HAP-1 (cell line): Measurements from ENCODE around the gene SCRT2.
"Not testable (repeated sequence)": the region's sequence is repeated elsewhere in the genome, so short reads cannot be mapped to it uniquely, and the experiment has no call there.

Experiments used
- DNase-seq, 2 experiments: peaks; one replicate each; pipeline ENCODE4 v3.0.0-alpha.2; 2016 to 2020; ENCODE audit warnings: low spot score in 2 of 2
- H3K27me3 ChIP-seq: fragments of 250-450 bp; sonication (Bioruptor Pico); 2 replicates; pipeline ENCODE4 v1.5.1; 2020; ENCODE audit warnings: low read depth, mild to moderate bottlenecking, moderate library complexity
- H3K36me3 ChIP-seq: fragments of 250-450 bp; sonication (Bioruptor Pico); replicated peaks from 2 replicates; pipeline ENCODE4 v1.5.1; 2020; ENCODE audit warnings: mild to moderate bottlenecking
- H3K4me1 ChIP-seq: fragments of 250-450 bp; sonication (Bioruptor Pico); 2 replicates; pipeline ENCODE4 v1.5.1; 2020; ENCODE audit warnings: mild to moderate bottlenecking
- H3K4me3 ChIP-seq: fragments of 250-450 bp; sonication (Bioruptor Pico); 2 replicates; pipeline ENCODE4 v1.5.1; 2020; ENCODE audit warnings: mild to moderate bottlenecking, moderate library complexity
- H3K9me3 ChIP-seq: fragments of 250-450 bp; sonication (Bioruptor Pico); 2 replicates; pipeline ENCODE4 v1.5.1; 2020; ENCODE audit warnings: mild to moderate bottlenecking, moderate library complexity
- in situ Hi-C: fragments of 300-500 bp; cut with MboI; formaldehyde crosslinking; loops from 3 replicates; pipeline ENCODE4 v1.14.3; 2020; ENCODE audit warnings: low sequenced_read_pairs, inconsistent platforms, mixed read lengths

SCRT2 gene

GRCh38 chr20:694496-694895 is 18.9 kb upstream of the SCRT2 start:
- DNase-seq: no peak
- H3K4me3 ChIP-seq: no peak overlapping the region
- H3K36me3 ChIP-seq: no peaks in the 10 kb centered on the region
- peaks cover 12% of the 10 kb centered on the region for H3K27me3 ChIP-seq
- no peaks in the 10 kb centered on the region for H3K9me3 ChIP-seq
- H3K4me1 ChIP-seq: no peaks in the 10 kb centered on the region
- in situ Hi-C loops: no loop called here

DNA sequence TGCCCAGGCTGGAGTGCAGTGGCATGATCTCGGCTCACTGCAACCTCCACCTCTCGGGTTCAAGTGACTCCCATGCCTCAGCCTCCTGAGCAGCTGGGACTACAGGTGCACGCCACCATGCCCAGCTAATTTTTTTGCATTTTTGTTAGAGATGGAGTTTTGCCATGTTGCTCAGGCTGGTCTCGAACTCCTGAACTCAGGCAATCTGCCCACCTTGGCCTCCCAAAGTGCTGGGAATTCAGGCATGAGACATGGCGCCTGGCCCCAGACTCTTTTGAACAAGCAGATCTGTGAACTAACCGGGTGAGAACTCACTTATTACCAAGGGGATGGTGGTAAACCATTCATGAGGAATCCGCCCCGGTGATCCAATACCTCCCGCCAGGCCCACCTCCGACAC is 18.2 kb upstream of the SCRT2 start:
- H3K36me3 ChIP-seq, H3K9me3 ChIP-seq, DNase-seq, H3K4me3 ChIP-seq, in situ Hi-C loops, H3K4me1 ChIP-seq: not testable (repeated sequence)
- H3K27me3 ChIP-seq: peaks cover 12% of the 10 kb centered on the region

DNA sequence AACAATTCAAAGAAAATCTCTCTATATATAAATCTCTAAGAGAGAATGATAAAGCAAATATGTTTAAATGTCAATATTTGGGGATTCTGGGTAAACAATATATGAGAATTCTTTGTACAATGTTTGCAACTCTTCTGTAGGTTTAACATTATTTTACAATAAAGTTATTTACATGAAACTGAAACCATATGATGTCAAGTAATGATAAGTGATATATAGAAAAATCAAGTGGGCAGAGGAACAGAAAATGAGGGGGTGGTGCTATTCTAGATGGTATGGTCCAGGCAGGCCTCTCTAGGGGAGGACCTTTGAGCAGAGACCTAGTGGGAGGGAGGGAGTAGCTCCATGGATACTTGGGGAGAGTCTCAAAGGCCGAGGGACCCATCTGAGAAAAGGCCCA is 16.4 kb upstream of the SCRT2 start:
- Histone ChIP-seq H3K4me1 (no peaks in the 10 kb centered on the region), H3K9me3 (no peaks in the 10 kb centered on the region), H3K4me3 (no peak overlapping the region), H3K36me3 (no peaks in the 10 kb centered on the region), H3K27me3 (peaks cover 18% of the 10 kb centered on the region)
- DNase-seq: no peak
- in situ Hi-C loops: no loop called here

DNA sequence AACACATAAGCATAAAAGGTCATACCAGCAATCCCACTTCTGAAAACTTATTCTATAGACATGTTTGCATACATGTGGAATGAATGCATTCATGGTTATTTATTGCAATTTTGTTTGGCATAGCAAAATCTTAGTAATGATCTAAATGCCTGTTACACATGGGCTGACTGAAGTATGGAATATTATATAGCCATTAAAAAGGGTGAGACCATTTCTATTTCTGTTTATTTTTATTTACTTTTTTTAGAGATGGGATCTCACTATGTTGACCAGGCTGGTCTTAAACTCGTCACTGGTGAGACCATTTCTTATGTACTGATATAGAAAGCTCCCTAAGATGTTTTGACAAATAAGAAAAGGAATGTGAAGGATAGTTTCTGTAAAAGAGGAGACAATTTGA is 14.3 kb upstream of the SCRT2 start:
- no peaks in the 10 kb centered on the region for H3K36me3 ChIP-seq
- DNase-seq: no peak
- in situ Hi-C loops: no loop called here

GRCh38 chr20:689348-689747 is 13.7 kb upstream of the SCRT2 start:
- no peak for DNase-seq
- Histone ChIP-seq H3K27me3 (peaks cover 14% of the 10 kb centered on the region), H3K4me1 (no peaks in the 10 kb centered on the region), H3K36me3 (no peaks in the 10 kb centered on the region), H3K9me3 (no peaks in the 10 kb centered on the region), H3K4me3 (no peak overlapping the region)
- in situ Hi-C loops: no loop called here

More for the DNA sequence above, 14.3 kb upstream of the SCRT2 start:
- Histone ChIP-seq H3K4me1 (no peaks in the 10 kb centered on the region), H3K27me3 (peaks cover 14% of the 10 kb centered on the region), H3K9me3 (no peaks in the 10 kb centered on the region), H3K4me3 (no peak overlapping the region)

GRCh38 chr20:688809-689212 is 13.2 kb upstream of the SCRT2 start:
- H3K27me3 ChIP-seq: peaks cover 14% of the 10 kb centered on the region
- H3K4me3 ChIP-seq: no peak overlapping the region
- in situ Hi-C loops: no loop called here
- DNase-seq: no peak
- H3K9me3 ChIP-seq: no peaks in the 10 kb centered on the region
- H3K36me3 ChIP-seq: no peaks in the 10 kb centered on the region
- no peaks in the 10 kb centered on the region for H3K4me1 ChIP-seq

- in situ Hi-C loops: no loop called here
- no peaks in the 10 kb centered on the region for H3K9me3 ChIP-seq
- no peak overlapping the region for H3K4me3 ChIP-seq
- no peaks in the 10 kb centered on the region for H3K36me3 ChIP-seq
- no peaks in the 10 kb centered on the region for H3K4me1 ChIP-seq
- no peak for DNase-seq
- peaks cover 14% of the 10 kb centered on the region for H3K27me3 ChIP-seq
Measured at GRCh38 chr20:687468-688203, 12.0 kb upstream of the SCRT2 start.

GRCh38 chr20:684676-685319 is 9.2 kb upstream of the SCRT2 start:
- Histone ChIP-seq H3K4me1 (no peaks in the 10 kb centered on the region), H3K4me3 (no peak overlapping the region), H3K36me3 (no peaks in the 10 kb centered on the region), H3K9me3 (no peaks in the 10 kb centered on the region), H3K27me3 (peaks cover 7% of the 10 kb centered on the region)
- in situ Hi-C loops: no loop called here
- DNase-seq: no peak

GRCh38 chr20:682123-682522 is 6.5 kb upstream of the SCRT2 start:
- in situ Hi-C loops: no loop called here
- Histone ChIP-seq H3K9me3 (no peaks in the 10 kb centered on the region), H3K27me3 (peaks cover under 1% of the 10 kb centered on the region), H3K4me1 (no peaks in the 10 kb centered on the region), H3K4me3 (no peak overlapping the region), H3K36me3 (no peaks in the 10 kb centered on the region)
- no peak for DNase-seq

GRCh38 chr20:680638-681187 is 5.1 kb upstream of the SCRT2 start:
- Histone ChIP-seq H3K4me3 (no peak overlapping the region), H3K36me3 (no peaks in the 10 kb centered on the region), H3K27me3 (peaks cover 15% of the 10 kb centered on the region), H3K9me3 (no peaks in the 10 kb centered on the region), H3K4me1 (no peaks in the 10 kb centered on the region)
- no peak for DNase-seq
- in situ Hi-C loops: no loop called here

- Histone ChIP-seq H3K36me3 (no peaks in the 10 kb centered on the region), H3K9me3 (no peaks in the 10 kb centered on the region), H3K27me3 (peaks cover 39% of the 10 kb centered on the region), H3K4me1 (no peaks in the 10 kb centered on the region), H3K4me3 (no peak overlapping the region)
- no peak for DNase-seq
- in situ Hi-C loops: no loop called here
Measured at GRCh38 chr20:677957-678356, 2.4 kb upstream of the SCRT2 start.

GRCh38 chr20:676967-677366 is 1.4 kb upstream of the SCRT2 start:
- Histone ChIP-seq H3K4me3 (no peak overlapping the region), H3K27me3 (peaks cover 45% of the 10 kb centered on the region), H3K4me1 (no peaks in the 10 kb centered on the region), H3K36me3 (no peaks in the 10 kb centered on the region), H3K9me3 (no peaks in the 10 kb centered on the region)
- DNase-seq: no peak
- in situ Hi-C loops: no loop called here

- in situ Hi-C loops: no loop called here
- Histone ChIP-seq H3K4me3 (no peak overlapping the region), H3K9me3 (no peaks in the 10 kb centered on the region), H3K4me1 (no peaks in the 10 kb centered on the region), H3K27me3 (peaks cover 45% of the 10 kb centered on the region), H3K36me3 (no peaks in the 10 kb centered on the region)
- DNase-seq: no peak
Measured at GRCh38 chr20:676315-676937, 824 bp upstream of the SCRT2 start.

DNA sequence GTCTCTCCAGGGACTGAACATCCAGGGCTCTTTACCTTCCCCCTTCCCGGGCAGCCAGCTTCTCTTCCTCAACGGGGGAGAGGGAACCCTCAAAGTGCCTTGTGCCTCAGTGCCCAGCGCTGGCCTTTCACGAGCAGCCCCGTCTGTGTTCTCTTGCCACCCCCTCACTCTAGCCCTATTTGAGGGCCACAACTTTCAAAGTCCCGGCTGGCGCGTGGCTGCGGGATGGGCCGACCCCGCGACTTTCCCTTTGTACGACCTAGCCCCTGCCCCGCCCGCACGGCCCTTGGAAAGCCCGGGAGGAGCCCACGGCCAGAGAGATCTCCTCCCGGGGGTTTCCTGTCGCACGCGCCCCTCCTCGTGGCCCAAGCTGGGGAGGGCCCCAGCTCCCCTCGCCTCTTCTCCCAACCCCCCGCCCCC is 559 bp downstream of the SCRT2 start:
- Histone ChIP-seq H3K27me3 (peaks cover 45% of the 10 kb centered on the region), H3K4me3 (no peak overlapping the region), H3K9me3 (no peaks in the 10 kb centered on the region), H3K36me3 (no peaks in the 10 kb centered on the region), H3K4me1 (no peaks in the 10 kb centered on the region)
- no peak for DNase-seq
- in situ Hi-C loops: no loop called here
